Rectal smooth muscle tissue (tissue), 1 donor: ENCODE measurements around the gene HFE.
"Not testable (repeated sequence)": the region's sequence is repeated elsewhere in the genome, so short reads cannot be mapped to it uniquely, and the experiment has no call there.

Source experiments
- H3K27ac ChIP-seq: one replicate; pipeline ENCODE4 v1.7.0; 2013; ENCODE audit warnings: low read depth, low read length, inconsistent platforms
- H3K27me3 ChIP-seq: one replicate; pipeline ENCODE4 v1.7.0; 2013; ENCODE audit warnings: low read length; ENCODE audit not compliant: control insufficient read depth, insufficient read depth
- H3K36me3 ChIP-seq: one replicate; pipeline ENCODE4 v1.7.0; 2013; ENCODE audit warnings: low read length; ENCODE audit not compliant: control insufficient read depth, insufficient read depth
- H3K4me1 ChIP-seq: one replicate; pipeline ENCODE4 v1.7.0; 2013; ENCODE audit warnings: low read length; ENCODE audit not compliant: control insufficient read depth, insufficient read depth
- H3K4me3 ChIP-seq: one replicate; pipeline ENCODE4 v1.7.0; 2013; ENCODE audit warnings: low read length
- H3K9ac ChIP-seq: one replicate; pipeline ENCODE4 v1.7.0; 2013; ENCODE audit warnings: low read length

Gene HFE

GRCh38 chr6:26104457-26105108, 17.4 kb downstream of the HFE start:
- H3K4me1 ChIP-seq, result peaks cover 6% of the 10 kb centered on the region
- no peaks in the 10 kb centered on the region for H3K36me3 ChIP-seq
- H3K27ac ChIP-seq, result peak overlapping the region; percentile 92
- no peaks in the 10 kb centered on the region for H3K27me3 ChIP-seq
- peak overlapping the region; percentile 80 for H3K4me3 ChIP-seq
- H3K9ac ChIP-seq, result peak overlapping the region; percentile 46

- Histone ChIP-seq H3K36me3 (no peaks in the 10 kb centered on the region), H3K4me1 (peaks cover 6% of the 10 kb centered on the region), H3K9ac (no peak overlapping the region), H3K4me3 (no peak overlapping the region), H3K27me3 (no peaks in the 10 kb centered on the region), H3K27ac (no peak overlapping the region)
Measured at GRCh38 chr6:26105109-26105730, 18.0 kb downstream of the HFE start.

GRCh38 chr6:26105842-26106241, 18.6 kb downstream of the HFE start:
- H3K9ac ChIP-seq, result no peak overlapping the region
- H3K4me3 ChIP-seq, result no peak overlapping the region
- no peak overlapping the region for H3K27ac ChIP-seq
- no peaks in the 10 kb centered on the region for H3K27me3 ChIP-seq
- no peaks in the 10 kb centered on the region for H3K36me3 ChIP-seq
- peaks cover 6% of the 10 kb centered on the region for H3K4me1 ChIP-seq

- H3K27ac ChIP-seq, result no peak overlapping the region
- no peak overlapping the region for H3K4me3 ChIP-seq
- H3K27me3 ChIP-seq, result no peaks in the 10 kb centered on the region
- no peaks in the 10 kb centered on the region for H3K36me3 ChIP-seq
- peaks cover 4% of the 10 kb centered on the region for H3K4me1 ChIP-seq
- no peak overlapping the region for H3K9ac ChIP-seq
Measured at GRCh38 chr6:26107935-26108334, 20.7 kb downstream of the HFE start.

- Histone ChIP-seq H3K9ac (no peak overlapping the region), H3K4me1 (no peaks in the 10 kb centered on the region), H3K4me3 (no peak overlapping the region), H3K36me3 (no peaks in the 10 kb centered on the region), H3K27me3 (no peaks in the 10 kb centered on the region), H3K27ac (no peak overlapping the region)
Measured at GRCh38 chr6:26109772-26110171, 22.5 kb downstream of the HFE start.

- no peak overlapping the region for H3K27ac ChIP-seq
- H3K36me3 ChIP-seq, result no peaks in the 10 kb centered on the region
- H3K9ac ChIP-seq, result no peak overlapping the region
- no peak overlapping the region for H3K4me3 ChIP-seq
- no peaks in the 10 kb centered on the region for H3K4me1 ChIP-seq
- no peaks in the 10 kb centered on the region for H3K27me3 ChIP-seq
Measured at GRCh38 chr6:26113570-26113969, 26.3 kb downstream of the HFE start.

GRCh38 chr6:26115226-26115625, 28.0 kb downstream of the HFE start:
- Histone ChIP-seq H3K9ac (no peak overlapping the region), H3K36me3 (no peaks in the 10 kb centered on the region), H3K4me3 (no peak overlapping the region), H3K27me3 (no peaks in the 10 kb centered on the region), H3K4me1 (no peaks in the 10 kb centered on the region), H3K27ac (no peak overlapping the region)

- no peak overlapping the region for H3K4me3 ChIP-seq
- H3K27me3 ChIP-seq, result no peaks in the 10 kb centered on the region
- no peaks in the 10 kb centered on the region for H3K36me3 ChIP-seq
- H3K9ac ChIP-seq, result no peak overlapping the region
- no peak overlapping the region for H3K27ac ChIP-seq
- no peaks in the 10 kb centered on the region for H3K4me1 ChIP-seq
Measured at GRCh38 chr6:26116267-26116666, 29.0 kb downstream of the HFE start.

GRCh38 chr6:26118999-26119398, 31.8 kb downstream of the HFE start:
- Histone ChIP-seq H3K4me1 (no peaks in the 10 kb centered on the region), H3K4me3 (no peak overlapping the region), H3K9ac (no peak overlapping the region), H3K36me3 (no peaks in the 10 kb centered on the region), H3K27me3 (no peaks in the 10 kb centered on the region), H3K27ac (no peak overlapping the region)

GRCh38 chr6:26120115-26120514, 32.9 kb downstream of the HFE start:
- H3K4me3 ChIP-seq, H3K27ac ChIP-seq, H3K9ac ChIP-seq, H3K4me1 ChIP-seq, H3K36me3 ChIP-seq, H3K27me3 ChIP-seq: not testable (repeated sequence)

- Histone ChIP-seq H3K4me1 (no peaks in the 10 kb centered on the region), H3K27ac (no peak overlapping the region), H3K27me3 (no peaks in the 10 kb centered on the region), H3K9ac (no peak overlapping the region), H3K36me3 (no peaks in the 10 kb centered on the region), H3K4me3 (no peak overlapping the region)
Measured at GRCh38 chr6:26120807-26121140, 33.5 kb downstream of the HFE start.

GRCh38 chr6:26121141-26122004, 34.1 kb downstream of the HFE start:
- no peaks in the 10 kb centered on the region for H3K36me3 ChIP-seq
- H3K4me3 ChIP-seq, result no peak overlapping the region
- H3K4me1 ChIP-seq, result no peaks in the 10 kb centered on the region
- no peaks in the 10 kb centered on the region for H3K27me3 ChIP-seq
- H3K27ac ChIP-seq, result no peak overlapping the region
- no peak overlapping the region for H3K9ac ChIP-seq
